DMS114 treated with DMSO at 0.1 percent for 48 hours (cell line): ENCODE results near the gene ZNF428.
"Not testable (repeated sequence)": the region's sequence is repeated elsewhere in the genome, so short reads cannot be mapped to it uniquely, and the experiment has no call there.

Source experiments
- DNase-seq: peaks from one replicate; lab custom pipeline; 2025; ENCODE audit not compliant: unreplicated experiment; lab: John Stamatoyannopoulos, UW

The ZNF428 gene

GRCh38 chr19:43594710-43595604 lies 24.5 kb downstream of the ZNF428 start:
- DNase-seq = peak; percentile 10

- DNase-seq = no peak
Measured at GRCh38 chr19:43594081-43594697, 25.2 kb downstream of the ZNF428 start.

- no peak for DNase-seq
Measured at GRCh38 chr19:43592800-43593350, 26.6 kb downstream of the ZNF428 start.

- DNase-seq = no peak
Measured at GRCh38 chr19:43591904-43592772, 27.3 kb downstream of the ZNF428 start.

- DNase-seq = no peak
Measured at GRCh38 chr19:43589678-43590077, 29.8 kb downstream of the ZNF428 start.

GRCh38 chr19:43589277-43589676 lies 30.2 kb downstream of the ZNF428 start:
- DNase-seq = no peak

GRCh38 chr19:43587029-43587428 lies 32.4 kb downstream of the ZNF428 start:
- DNase-seq = not testable (repeated sequence)

GRCh38 chr19:43586346-43586745 lies 33.1 kb downstream of the ZNF428 start:
- DNase-seq = no peak

GRCh38 chr19:43584484-43584883 lies 34.9 kb downstream of the ZNF428 start:
- no peak for DNase-seq

GRCh38 chr19:43582495-43582894 lies 36.9 kb downstream of the ZNF428 start:
- no peak for DNase-seq

GRCh38 chr19:43581467-43581866 lies 38.0 kb downstream of the ZNF428 start:
- no peak for DNase-seq

- no peak for DNase-seq
Measured at GRCh38 chr19:43578787-43579186, 40.6 kb downstream of the ZNF428 start.

GRCh38 chr19:43575955-43576878 lies 43.2 kb downstream of the ZNF428 start:
- DNase-seq = no peak

GRCh38 chr19:43575156-43575950 lies 44.1 kb downstream of the ZNF428 start, which contains the start of the genes PINLYP and XRCC1:
PINLYP (plus strand) TSS chr19:43575801; CDS start chr19:43577192, 1,391 bp downstream.
XRCC1 (minus strand) TSS chr19:43575527; CDS start chr19:43575458, 69 bp downstream.
- DNase-seq = peak; percentile 95

GRCh38 chr19:43574424-43575155 lies 44.8 kb downstream of the ZNF428 start:
- DNase-seq = no peak

GRCh38 chr19:43572171-43572588 lies 47.2 kb downstream of the ZNF428 start:
- no peak for DNase-seq

GRCh38 chr19:43570174-43570791 lies 49.1 kb downstream of the ZNF428 start:
- DNase-seq = no peak

- no peak for DNase-seq
Measured at GRCh38 chr19:43569657-43570056, 49.8 kb downstream of the ZNF428 start.
